Astrocyte (in vitro differentiated cells and primary cell): ENCODE measurements around the gene CRBN. TPM values are rescaled to one million over a fixed set of nuclear protein-coding genes. Genes with fewer than 3 reads are reported as not detected.

ENCODE experiments used
- DNase-seq: peaks from one replicate; pipeline ENCODE4 v3.0.0-alpha.2; 2010; ENCODE audit warnings: low read depth
- FAIRE-seq: peaks from 2 replicates; lab custom pipeline; 2011; peaks lifted over from hg19 to GRCh38; lab: Jason Lieb, UNC
- H2AFZ ChIP-seq: 2 replicates; pipeline ENCODE4 v1.6.0; 2012; ENCODE audit warnings: low read depth, low read length, inconsistent platforms
- H3K27ac ChIP-seq: 2 replicates; pipeline ENCODE4 v1.5.1; 2011; ENCODE audit warnings: low read depth, low read length, inconsistent platforms
- H3K27me3 ChIP-seq: 2 replicates; pipeline ENCODE4 v1.6.0; 2011; ENCODE audit warnings: low read length, inconsistent platforms; ENCODE audit not compliant: insufficient read depth
- H3K36me3 ChIP-seq: 2 replicates; pipeline ENCODE4 v1.5.1; 2011; ENCODE audit warnings: low read length, inconsistent platforms; ENCODE audit not compliant: insufficient read depth
- H3K4me1 ChIP-seq: 2 replicates; pipeline ENCODE4 v1.5.1; 2011; ENCODE audit warnings: low read length, inconsistent platforms; ENCODE audit not compliant: insufficient read depth
- H3K4me2 ChIP-seq: 2 replicates; pipeline ENCODE4 v1.6.0; 2012; ENCODE audit warnings: low read length, inconsistent platforms
- H3K4me3 ChIP-seq: 2 replicates; pipeline ENCODE4 v1.5.1; 2011; ENCODE audit warnings: low read depth, mild to moderate bottlenecking, low read length, inconsistent platforms; ENCODE audit not compliant: insufficient read depth
- H3K79me2 ChIP-seq: 2 replicates; pipeline ENCODE4 v1.6.0; 2012; ENCODE audit warnings: mild to moderate bottlenecking, low read length, inconsistent platforms; ENCODE audit not compliant: insufficient read depth
- H3K9ac ChIP-seq: 2 replicates; pipeline ENCODE4 v1.6.0; 2012; ENCODE audit warnings: mild to moderate bottlenecking, low read length, inconsistent platforms
- H3K9me3 ChIP-seq: 2 replicates; pipeline ENCODE4 v1.5.1; 2012; ENCODE audit warnings: low read depth, mild to moderate bottlenecking, low read length, inconsistent platforms; ENCODE audit not compliant: insufficient read depth
- H4K20me1 ChIP-seq: 2 replicates; pipeline ENCODE4 v1.6.0; 2012; ENCODE audit warnings: low read length, inconsistent platforms; ENCODE audit not compliant: insufficient read depth
- H3K27ac Mint-ChIP-seq: one replicate; pipeline ENCODE4 v1.8.0; 2021; ENCODE audit warnings: mild to moderate bottlenecking, mixed read lengths; ENCODE audit not compliant: unreplicated experiment
- H3K27me3 Mint-ChIP-seq: one replicate; pipeline ENCODE4 v1.8.0; 2021; ENCODE audit warnings: low read depth, mixed read lengths; ENCODE audit not compliant: unreplicated experiment
- H3K36me3 Mint-ChIP-seq: one replicate; pipeline ENCODE4 v1.8.0; 2021; ENCODE audit warnings: low read depth, mixed read lengths; ENCODE audit not compliant: unreplicated experiment
- H3K4me1 Mint-ChIP-seq: one replicate; pipeline ENCODE4 v1.8.0; 2021; ENCODE audit warnings: low read depth, mixed read lengths; ENCODE audit not compliant: unreplicated experiment
- H3K4me3 Mint-ChIP-seq: one replicate; pipeline ENCODE4 v1.8.0; 2021; ENCODE audit warnings: mild to moderate bottlenecking, moderate library complexity, mixed read lengths; ENCODE audit not compliant: unreplicated experiment
- H3K9me3 Mint-ChIP-seq: one replicate; pipeline ENCODE4 v1.8.0; 2021; ENCODE audit warnings: mild to moderate bottlenecking, mixed read lengths; ENCODE audit not compliant: unreplicated experiment
- EZH2 ChIP-seq: IDR thresholded peaks from 2 replicates; pipeline ENCODE4 v1.6.1; 2012; ENCODE audit warnings: mild to moderate bottlenecking, low read length, inconsistent platforms; ENCODE audit not compliant: insufficient read depth
- total RNA-seq: library from RNA; stranded (reverse); gene quantifications from 2 replicates; pipeline ENCODE4 v1.2.1, GENCODE V29; 2021
- TF ChIP-seq, protein P1 (sequence below): IDR thresholded peaks from 2 replicates; pipeline ENCODE4 v1.5.1; 2011; ENCODE audit warnings: low read depth, mild to moderate bottlenecking, inconsistent platforms, low read length, moderate library complexity; ENCODE audit not compliant: insufficient read depth

The CRBN gene
- total RNA-seq, 1 donor from 2014 or later: 26.1 TPM

DNA sequence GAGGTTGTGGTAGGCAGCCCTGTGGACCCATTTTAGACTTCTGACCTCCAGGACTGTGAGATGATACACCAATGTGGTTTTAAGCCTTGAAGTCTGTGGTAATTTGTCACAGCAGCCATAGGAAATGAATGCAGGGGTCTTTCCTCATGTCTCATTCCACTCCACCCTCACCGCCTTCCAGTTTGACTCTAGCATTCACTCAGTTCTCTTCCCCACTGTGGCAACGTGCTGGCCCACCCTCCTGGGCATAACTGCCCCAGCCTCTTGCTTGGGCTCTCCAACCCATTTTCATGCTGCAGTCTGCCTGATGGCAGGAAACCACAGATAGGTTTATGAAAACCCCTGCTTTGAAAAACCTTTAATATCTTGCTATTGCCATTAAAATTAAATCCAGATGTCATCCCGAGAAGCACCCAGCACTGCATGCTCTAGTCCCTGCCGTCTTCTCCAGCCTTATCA, 60.1 kb downstream of the CRBN start:
- Histone ChIP-seq H2AFZ (no peak overlapping the region), H3K4me1 (no peaks in the 10 kb centered on the region), H3K9ac (no peak overlapping the region), H3K4me2 (no peak overlapping the region), H3K36me3 (no peaks in the 10 kb centered on the region), H3K4me3 (no peak overlapping the region), H3K79me2 (no peaks in the 10 kb centered on the region), H3K27ac (no peak overlapping the region), H4K20me1 (no peaks in the 10 kb centered on the region), H3K27me3 (no peaks in the 10 kb centered on the region), H3K9me3 (no peaks in the 10 kb centered on the region)
- H3K27me3 Mint-ChIP-seq: peaks cover 5% of the 10 kb centered on the region
- no peak overlapping the region for H3K27ac Mint-ChIP-seq
- no peaks in the 10 kb centered on the region for H3K36me3 Mint-ChIP-seq
- H3K4me3 Mint-ChIP-seq: no peak overlapping the region
- H3K4me1 Mint-ChIP-seq: no peaks in the 10 kb centered on the region
- no peak for FAIRE-seq
- H3K9me3 Mint-ChIP-seq: no peaks in the 10 kb centered on the region
- no peak for DNase-seq
- TF ChIP-seq EZH2: no peak
- TF ChIP-seq, protein P1, sequence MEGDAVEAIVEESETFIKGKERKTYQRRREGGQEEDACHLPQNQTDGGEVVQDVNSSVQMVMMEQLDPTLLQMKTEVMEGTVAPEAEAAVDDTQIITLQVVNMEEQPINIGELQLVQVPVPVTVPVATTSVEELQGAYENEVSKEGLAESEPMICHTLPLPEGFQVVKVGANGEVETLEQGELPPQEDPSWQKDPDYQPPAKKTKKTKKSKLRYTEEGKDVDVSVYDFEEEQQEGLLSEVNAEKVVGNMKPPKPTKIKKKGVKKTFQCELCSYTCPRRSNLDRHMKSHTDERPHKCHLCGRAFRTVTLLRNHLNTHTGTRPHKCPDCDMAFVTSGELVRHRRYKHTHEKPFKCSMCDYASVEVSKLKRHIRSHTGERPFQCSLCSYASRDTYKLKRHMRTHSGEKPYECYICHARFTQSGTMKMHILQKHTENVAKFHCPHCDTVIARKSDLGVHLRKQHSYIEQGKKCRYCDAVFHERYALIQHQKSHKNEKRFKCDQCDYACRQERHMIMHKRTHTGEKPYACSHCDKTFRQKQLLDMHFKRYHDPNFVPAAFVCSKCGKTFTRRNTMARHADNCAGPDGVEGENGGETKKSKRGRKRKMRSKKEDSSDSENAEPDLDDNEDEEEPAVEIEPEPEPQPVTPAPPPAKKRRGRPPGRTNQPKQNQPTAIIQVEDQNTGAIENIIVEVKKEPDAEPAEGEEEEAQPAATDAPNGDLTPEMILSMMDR: no peak

DNA sequence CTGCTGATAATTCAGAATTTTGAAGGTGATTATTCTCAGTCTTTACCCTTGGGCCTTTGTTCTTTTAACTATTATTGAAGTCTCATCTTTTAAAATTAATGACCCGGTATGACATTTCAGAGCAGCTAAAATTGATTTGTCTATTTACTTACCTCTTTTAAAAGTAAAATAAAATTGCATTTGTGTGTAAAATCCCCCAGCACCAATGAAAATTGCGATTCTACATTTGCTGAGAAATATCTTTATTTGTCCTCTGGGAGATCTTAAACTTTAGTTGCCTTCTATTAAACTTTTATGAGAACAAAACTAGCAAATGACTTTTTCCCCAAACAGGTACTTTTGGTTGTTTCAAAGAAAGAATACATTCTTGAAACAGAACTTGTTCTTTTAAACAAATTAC, 61.8 kb downstream of the CRBN start:
- Mint-ChIP-seq H3K4me3 (no peak overlapping the region), H3K36me3 (no peaks in the 10 kb centered on the region), H3K9me3 (no peaks in the 10 kb centered on the region), H3K27ac (no peak overlapping the region), H3K4me1 (no peaks in the 10 kb centered on the region), H3K27me3 (peaks cover 5% of the 10 kb centered on the region)
- Histone ChIP-seq H2AFZ (no peak overlapping the region), H4K20me1 (no peaks in the 10 kb centered on the region), H3K4me1 (no peaks in the 10 kb centered on the region), H3K9me3 (no peaks in the 10 kb centered on the region), H3K4me2 (no peak overlapping the region), H3K27ac (no peak overlapping the region), H3K36me3 (no peaks in the 10 kb centered on the region), H3K27me3 (no peaks in the 10 kb centered on the region), H3K9ac (no peak overlapping the region), H3K79me2 (no peaks in the 10 kb centered on the region), H3K4me3 (no peak overlapping the region)
- DNase-seq: no peak
- FAIRE-seq: no peak
- TF ChIP-seq EZH2: no peak
- TF ChIP-seq, protein P1: no peak

DNA sequence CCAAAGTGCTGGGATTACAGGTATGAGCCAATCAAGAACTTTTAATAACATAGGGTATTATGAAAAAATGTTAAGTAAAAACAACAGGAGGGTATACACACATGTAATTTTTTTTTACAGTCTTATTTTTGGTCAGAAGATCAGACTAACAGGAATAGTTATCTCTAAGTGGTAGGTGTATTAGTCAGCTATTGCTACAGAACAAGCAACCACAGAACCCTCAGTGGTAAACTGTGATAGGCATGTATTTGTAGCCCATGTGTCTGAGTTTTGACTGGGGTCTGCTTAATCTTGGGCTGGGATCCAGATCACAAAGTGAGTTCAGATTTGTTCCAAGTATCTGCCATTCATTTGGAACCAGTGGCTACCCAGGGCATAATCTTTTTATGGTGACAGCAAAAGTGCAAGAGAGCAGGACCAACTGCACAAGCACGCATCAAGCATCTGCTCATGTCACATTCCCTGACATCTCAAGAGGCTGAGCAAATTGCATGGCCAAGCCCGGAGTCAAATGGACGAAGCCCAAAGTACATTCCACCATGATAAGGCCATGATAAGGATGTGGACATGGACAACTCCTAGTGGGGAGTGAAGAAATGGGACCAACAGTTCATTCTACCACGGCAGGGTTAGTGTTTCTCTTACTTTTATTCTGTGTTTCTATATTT, 66.3 kb downstream of the CRBN start:
- no peaks in the 10 kb centered on the region for H3K36me3 ChIP-seq
- Mint-ChIP-seq H3K27ac (no peak overlapping the region), H3K36me3 (no peaks in the 10 kb centered on the region), H3K27me3 (no peaks in the 10 kb centered on the region), H3K4me3 (no peak overlapping the region), H3K4me1 (no peaks in the 10 kb centered on the region), H3K9me3 (no peaks in the 10 kb centered on the region)
- no peaks in the 10 kb centered on the region for H3K27me3 ChIP-seq
- no peak overlapping the region for H2AFZ ChIP-seq
- H3K9ac ChIP-seq: no peak overlapping the region
- H3K79me2 ChIP-seq: no peaks in the 10 kb centered on the region
- H3K27ac ChIP-seq: no peak overlapping the region
- TF ChIP-seq, protein P1: no peak
- TF ChIP-seq EZH2: no peak
- no peaks in the 10 kb centered on the region for H3K4me1 ChIP-seq
- DNase-seq (no peak), FAIRE-seq (no peak)
- H4K20me1 ChIP-seq: no peaks in the 10 kb centered on the region
- H3K9me3 ChIP-seq: no peaks in the 10 kb centered on the region
- H3K4me2 ChIP-seq: no peak overlapping the region
- H3K4me3 ChIP-seq: no peak overlapping the region
